GM19351 (cell line): Measurements from ENCODE around the gene CYP4F2.
"Not testable (repeated sequence)": the region's sequence is repeated elsewhere in the genome, so short reads cannot be mapped to it uniquely, and the experiment has no call there.

Experiments
- ATAC-seq: cut with Tn5 transposase; IDR thresholded peaks from one replicate; pipeline ENCODE4 v1.9.1; 2021; ENCODE audit warnings: mild to moderate bottlenecking, moderate library complexity; ENCODE audit not compliant: unreplicated experiment

Gene CYP4F2

DNA sequence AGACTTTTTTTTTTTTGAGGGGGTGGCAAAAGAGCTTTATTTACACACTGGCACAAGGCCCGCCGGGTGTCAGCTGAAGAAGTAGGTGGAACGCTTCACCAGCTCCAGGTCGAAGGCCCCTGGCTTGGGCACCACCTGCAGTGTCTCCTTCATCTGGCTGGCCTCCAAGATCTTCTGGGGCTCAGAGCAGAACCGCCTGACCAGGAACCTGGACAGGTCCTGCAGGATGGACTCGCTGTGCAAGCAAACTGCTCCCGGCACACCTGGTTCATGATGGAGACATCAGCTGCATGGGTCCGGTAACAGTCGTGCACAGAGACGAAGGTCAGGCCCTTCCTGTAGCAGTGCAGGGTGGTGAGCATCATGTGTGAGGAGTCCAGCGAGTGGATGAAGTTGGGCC lies 4.4 kb upstream of the CYP4F2 start:
- ATAC-seq = no peak

DNA sequence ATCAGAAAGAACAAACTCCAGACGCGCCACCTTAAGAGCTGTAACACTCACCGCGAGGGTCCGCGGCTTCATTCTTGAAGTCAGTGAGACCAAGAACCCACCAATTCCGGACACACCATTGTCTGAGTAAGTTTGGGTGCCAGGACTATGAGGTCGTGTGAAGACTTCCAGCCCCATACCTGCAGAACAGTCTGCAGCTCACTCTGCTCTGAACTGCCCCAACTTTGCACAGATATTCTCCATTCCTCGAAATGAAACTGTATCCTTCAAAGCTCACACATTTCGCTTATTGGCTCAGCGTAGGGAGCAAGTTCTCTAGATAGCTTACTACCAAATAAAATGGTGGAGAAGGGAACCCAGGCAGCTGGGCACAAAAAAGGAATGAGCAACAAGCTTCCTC lies 2.6 kb upstream of the CYP4F2 start:
- ATAC-seq = no peak

DNA sequence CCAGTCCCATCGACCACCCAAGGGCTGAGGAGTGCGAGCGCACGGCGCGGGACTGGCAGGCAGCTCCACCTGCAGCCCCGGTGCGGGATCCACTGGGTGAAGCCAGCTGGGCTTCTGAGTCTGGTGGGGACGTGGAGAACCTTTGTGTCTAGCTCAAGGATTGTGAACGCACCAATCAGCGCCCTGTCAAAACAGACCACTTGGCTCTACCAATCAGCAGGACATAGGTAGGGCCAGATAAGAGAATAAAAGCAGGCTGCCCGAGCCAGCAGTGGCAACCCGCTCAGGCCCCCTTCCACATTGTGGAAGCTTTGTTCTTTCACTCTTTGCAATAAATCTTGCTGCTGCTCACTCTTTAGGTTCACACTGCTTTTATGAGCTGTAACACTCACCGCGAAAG lies 2.2 kb upstream of the CYP4F2 start:
- not testable (repeated sequence) for ATAC-seq

DNA sequence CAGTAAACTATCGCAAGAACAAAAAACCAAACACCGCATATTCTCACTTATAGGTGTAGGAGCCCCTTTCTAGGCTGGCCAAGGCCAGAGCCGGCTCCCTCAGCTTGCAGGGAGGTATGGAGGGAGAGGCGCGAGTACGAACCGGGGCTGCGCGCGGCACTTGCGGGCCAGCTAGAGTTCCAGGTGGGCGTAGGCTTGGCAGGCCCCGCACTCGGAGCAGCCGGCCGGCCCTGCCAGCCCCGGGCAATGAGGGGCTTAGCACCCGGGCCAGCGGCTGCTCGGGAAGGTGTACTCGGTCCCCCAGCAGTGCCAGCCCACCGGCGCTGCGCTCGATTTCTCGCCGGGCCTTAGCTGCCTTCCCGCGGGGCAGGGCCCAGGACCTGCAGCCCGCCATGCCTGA lies 1.7 kb upstream of the CYP4F2 start:
- ATAC-seq = not testable (repeated sequence)

DNA sequence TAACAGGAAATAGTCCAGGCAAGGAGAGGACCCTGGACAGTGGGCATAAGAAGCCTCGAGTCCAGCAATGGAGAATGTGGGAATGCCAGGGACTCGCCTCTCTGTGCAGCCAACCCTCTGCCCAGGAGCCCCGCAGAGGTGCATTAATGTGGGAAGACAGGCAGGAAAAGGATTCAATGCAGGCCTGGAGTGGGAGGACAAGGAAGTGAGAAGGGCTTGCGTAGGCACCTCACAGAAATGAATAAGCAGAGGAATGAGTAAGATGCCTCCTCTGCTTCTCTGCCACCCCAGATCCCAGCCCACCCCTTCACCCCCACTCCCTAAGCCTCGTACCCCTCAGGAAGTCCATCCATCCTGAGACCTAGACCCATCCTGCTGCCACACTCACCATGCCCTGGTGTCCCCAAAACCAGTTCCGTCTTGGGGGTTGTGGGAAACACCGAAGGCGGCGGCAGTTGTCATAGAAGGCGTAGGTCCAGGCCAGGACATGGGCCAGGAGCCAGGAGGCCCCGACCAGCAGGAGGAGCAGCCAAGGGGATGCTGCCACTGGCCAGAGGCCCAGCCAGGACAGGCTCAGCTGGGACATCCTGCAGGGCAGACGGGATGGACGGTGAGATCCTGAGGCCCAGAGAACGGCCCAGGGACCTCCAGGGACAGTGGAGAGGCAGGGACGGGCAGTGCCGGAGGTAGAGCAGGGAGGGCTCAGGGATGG lies 692 bp downstream of the CYP4F2 start:
- no peak for ATAC-seq

DNA sequence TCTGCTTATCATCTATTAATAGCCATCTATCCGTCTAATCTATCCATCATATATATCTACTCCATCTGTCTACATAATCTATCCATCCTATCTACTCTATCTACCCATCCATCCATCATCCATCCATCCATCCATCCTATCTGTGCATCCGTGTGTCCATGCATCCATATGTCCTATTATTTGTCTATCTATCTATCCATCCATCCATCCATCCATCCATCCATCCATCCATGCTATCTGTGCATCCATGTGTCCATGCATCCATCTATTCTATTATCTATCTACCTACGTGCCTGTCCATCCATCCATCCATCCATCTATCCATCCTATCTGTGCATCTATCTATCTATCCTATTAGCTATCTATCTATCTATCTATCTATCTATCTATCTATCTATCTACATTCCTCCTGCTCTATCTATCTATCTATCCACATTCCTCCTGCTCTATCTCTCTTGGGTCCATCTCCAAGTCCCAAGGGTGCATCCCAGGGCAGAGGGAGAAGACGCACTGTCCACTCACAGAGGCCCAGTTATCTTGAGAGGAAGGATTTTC lies 1.9 kb downstream of the CYP4F2 start:
- no peak for ATAC-seq

DNA sequence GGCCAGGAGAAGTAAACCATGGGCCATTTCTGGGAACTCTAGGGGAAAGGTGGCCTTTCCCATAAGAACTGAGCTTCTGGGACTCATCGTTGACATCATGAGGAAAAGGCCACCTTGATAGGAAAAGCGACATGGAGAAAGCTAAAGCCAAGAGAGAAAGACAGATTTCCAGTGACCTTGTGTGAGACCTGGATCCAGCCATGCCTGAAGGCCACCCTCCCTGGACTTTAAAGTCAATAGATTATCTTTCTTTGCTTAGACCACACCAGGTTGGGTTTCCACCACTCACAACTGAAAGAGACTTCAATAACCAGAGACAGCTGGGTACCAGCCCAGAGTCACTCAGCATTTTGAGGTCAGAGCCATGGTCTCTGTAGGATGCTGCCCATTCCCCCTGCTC lies 3.5 kb downstream of the CYP4F2 start:
- no peak for ATAC-seq

DNA sequence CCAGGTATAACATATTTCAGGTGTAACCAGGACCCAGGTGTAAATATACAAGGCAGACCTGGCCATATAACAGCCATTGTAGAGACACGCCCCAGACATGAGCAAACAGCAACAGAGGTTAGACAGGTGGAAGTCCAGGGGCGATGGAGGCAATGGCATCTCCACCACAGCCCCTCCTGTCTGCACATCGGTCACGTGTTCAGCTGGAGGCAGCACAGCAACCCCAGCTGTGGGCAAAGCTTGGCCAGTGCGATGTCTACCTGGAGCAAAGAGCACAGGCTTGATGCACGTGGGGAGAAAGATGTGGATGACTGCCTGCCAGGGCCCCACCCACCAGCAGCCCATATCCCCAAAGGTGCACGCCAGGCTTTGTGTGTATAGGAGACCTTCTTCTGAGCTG lies 4.4 kb downstream of the CYP4F2 start:
- ATAC-seq = no peak

DNA sequence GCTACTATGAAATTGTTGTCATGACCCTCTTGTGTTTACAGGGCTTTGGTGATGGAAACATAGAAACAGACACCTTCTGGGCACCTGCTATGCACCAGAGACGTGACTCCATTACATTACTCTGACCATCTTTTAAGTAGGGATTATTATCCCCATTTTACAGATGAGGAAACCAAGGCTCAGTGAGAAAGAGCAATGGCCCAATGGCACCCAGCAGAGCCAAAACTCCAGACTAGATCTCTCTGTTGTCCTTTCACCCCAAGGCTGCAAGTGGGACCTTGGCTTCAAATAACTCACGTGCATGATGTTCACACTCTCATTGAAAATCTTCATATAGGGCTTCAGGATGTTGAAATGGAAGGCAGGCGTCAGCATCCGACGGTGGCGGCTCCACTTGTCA lies 5.9 kb downstream of the CYP4F2 start:
- no peak for ATAC-seq

DNA sequence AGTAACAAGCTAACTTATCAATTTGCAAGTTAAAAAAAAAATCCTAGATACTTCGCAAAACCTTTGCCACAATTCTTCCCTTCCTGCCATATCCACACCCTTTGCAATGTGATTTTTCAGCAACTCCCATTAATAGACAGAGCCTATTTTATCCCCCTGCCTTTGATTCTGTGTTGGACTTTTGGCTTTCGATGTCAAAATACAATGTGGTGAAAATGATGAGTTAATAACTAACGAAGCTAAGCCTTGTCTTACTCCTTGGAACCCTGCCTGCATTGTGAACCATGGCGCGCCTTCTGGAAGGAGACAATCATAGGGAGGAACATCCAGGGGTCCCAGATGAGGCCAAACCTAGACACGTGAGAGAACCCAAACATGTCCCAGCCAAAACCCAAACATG lies 6.4 kb downstream of the CYP4F2 start:
- ATAC-seq = no peak

DNA sequence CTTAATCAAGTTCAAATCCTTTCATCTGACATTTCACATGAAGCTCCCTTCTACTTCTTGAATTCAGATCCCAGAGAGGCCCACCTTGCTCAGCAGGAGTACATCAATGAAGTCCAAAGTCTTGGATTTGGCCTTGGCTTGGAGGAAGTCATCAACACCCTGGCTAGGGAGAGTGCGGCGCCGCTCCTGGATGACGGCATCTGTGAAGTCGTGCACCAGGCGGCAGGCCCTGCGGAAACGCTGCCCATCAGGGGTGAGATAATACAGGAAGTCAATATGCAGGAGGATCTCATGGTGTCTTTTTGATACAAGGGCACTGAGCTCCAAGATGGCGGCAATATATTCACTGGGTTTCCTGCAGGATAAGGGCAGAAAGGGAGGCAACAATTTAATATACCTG lies 8.5 kb downstream of the CYP4F2 start:
- not testable (repeated sequence) for ATAC-seq

DNA sequence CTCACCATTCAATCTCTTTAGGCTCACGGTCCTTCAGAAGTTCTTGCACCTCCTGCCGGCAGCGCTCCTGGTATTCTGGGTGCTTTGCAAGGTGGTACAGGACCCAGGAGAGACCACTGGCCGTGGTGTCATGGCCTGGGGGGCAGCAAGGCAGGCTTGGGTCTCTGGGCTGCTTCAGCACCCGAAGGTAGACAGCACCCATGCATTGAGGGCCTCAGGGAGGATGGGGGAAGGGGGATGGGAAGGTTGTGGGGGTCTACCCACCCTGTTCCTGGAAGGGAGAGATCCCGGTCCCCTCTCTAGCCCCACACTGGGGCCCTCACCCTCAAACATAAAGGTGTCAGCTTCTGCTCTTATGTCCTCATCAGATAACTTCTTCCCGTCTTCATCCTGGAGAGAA lies 12.0 kb downstream of the CYP4F2 start:
- no peak for ATAC-seq

DNA sequence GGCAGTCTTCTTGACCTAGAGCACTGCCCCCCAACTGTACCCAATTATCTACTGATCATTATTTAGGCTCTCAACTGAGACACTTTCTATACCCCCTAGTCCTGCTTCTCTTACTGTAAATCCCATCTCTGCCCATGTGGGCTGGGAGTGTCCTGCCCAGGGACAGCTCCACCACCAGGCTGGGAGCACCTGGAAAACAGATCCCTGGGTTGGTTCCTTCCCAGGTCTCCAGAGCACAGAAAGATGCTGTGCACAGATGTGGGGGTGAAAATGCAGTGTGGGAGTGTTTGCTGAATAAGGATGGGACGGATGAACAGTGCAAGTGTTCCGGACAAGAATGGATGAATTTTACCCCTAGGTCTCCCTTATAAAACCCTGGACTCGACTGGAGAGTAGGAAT lies 12.7 kb downstream of the CYP4F2 start:
- ATAC-seq = no peak

DNA sequence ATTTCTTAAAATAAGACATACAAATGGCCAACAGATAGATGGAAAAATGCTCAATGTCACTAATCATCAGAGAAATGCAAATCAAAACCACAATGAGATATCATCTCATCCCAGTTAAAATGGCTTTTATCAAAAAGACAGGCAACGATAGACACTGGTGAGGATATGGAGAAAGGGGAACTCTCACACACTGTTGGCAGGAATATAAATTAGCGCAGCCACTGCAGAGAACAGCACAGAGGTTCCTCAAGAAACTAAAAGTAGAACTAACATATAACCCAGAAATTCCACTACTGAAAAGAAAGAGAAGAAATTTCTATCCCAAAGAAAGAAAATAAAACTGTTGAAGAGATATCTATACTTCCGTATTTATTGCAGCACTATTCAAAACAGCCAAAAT lies 14.5 kb downstream of the CYP4F2 start:
- not testable (repeated sequence) for ATAC-seq

DNA sequence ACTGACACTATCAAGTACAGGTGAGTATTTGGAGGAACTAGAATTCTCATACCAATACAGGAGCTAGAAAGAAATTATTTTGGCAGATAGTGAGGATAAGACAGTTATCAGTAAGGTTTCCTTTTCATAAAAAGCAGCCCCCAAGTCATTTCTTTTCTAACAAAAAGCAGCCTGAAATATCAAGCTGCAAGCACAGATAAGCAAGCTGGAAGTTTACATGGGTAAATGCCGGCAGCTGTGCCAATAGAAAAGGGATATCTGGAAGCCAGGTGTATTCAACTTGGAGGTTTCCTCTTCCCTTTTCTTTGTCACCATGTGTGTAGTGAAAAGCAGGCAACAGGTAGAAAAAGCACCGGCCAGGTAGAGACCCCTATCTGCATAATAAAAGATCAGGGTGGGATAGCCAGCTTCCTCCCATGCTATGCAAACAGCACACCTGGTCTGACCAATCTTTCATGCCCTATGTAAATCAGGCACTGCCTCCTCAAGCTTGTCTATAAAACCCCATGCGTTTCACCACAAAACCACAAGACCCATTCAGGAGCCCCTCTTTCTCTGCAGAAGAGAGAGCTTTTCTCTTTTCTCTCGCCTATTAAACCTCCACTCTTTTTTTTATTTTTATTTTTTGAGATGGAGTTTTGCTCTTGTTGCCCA lies 22.9 kb downstream of the CYP4F2 start:
- ATAC-seq = no peak

DNA sequence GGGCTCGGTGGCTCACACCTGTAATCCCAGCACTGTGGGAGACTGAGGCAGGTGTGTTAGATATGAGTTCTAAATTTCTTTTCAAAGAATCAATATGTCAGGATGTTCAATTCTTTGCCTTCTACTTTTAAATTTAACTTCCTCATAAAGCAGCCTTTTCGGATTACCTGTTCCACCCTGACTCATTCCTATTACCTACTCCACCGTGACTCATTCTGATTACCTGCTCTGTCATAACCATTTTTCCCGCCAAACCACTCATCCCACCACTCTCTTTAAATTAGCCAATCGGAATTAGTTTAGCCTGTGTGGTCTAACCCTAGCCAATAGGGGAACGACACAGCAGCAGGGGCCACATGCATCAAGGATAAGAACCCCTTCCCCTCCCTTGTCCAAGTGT lies 24.1 kb downstream of the CYP4F2 start:
- not testable (repeated sequence) for ATAC-seq

DNA sequence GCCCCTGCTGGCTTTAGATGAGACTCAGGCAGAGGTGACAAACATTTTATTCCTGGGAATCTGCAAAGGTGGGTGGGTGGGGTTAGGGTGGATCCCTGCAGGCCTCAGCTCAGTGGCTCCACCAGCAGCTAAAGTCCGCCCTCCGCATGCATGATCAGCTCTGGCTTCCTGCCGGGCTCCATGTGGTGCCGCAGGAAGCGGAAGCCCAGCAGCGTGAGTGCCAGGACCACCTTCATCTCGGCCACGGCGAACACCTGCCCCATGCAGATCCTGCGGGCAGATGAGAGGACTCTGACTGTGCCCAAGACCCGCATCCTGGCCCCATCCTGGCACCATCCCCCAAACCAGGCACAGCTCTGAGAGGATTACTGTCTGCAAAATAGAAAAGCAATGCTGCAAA lies 26.3 kb downstream of the CYP4F2 start:
- no peak for ATAC-seq

DNA sequence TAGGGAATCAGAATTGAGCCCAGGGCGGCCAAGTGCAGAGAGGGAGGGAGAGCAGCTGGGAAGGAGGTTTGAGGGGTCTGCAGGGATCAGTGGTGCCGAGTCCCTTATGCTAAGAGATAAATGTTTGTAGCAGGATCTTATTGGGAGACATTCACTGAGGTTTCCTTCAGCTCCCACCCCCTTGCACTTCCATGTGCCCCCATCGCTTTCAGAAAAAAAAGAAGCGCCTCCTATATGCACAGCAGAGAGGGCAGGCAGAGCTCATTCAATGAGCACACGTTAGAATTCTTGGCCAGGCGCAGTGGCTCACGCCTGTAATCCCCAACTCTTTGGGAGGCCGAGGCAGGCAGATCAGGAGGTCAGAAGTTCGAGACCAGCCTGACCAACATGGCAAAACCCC lies 28.0 kb downstream of the CYP4F2 start:
- ATAC-seq = no peak

DNA sequence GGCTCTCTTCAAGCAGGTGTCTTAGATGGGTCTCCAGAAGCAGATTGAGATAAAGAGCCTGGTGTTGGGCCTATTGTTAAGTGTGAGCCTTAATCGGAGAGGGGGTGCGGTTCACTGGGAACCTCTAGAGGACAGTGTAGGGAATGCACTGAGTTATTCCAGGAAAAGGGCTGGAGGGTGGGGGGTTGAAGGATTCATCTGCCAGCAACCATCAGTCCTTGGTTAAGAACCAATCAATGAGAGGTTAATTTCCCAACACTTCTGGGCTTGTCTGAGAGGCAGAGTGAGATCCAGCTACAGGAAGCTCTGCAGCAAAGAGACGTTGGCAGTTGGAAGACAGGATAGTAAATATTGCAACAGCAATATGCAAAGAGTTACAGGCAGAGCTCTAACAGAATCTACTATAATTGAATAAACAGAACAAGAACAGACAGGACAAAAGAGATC lies 28.7 kb downstream of the CYP4F2 start:
- no peak for ATAC-seq

DNA sequence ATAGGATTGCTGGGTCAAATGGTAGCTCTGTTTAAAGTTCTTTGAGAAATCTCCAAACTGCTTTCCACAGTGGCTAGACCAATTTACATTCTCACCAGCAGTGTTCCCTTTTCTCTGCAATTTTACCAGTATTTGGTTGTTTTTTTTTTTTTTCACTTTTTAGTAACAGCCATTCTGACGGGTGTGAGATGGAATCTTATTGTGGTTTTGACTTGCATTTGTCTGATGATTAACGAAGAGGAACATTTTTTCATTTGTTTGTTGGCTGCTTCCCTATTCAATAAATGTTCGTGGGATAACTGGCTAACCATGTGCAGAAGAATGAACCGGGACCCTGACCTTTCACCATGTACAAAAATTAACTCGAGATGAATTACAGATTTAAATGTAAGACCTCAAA lies 31.2 kb downstream of the CYP4F2 start:
- no peak for ATAC-seq

DNA sequence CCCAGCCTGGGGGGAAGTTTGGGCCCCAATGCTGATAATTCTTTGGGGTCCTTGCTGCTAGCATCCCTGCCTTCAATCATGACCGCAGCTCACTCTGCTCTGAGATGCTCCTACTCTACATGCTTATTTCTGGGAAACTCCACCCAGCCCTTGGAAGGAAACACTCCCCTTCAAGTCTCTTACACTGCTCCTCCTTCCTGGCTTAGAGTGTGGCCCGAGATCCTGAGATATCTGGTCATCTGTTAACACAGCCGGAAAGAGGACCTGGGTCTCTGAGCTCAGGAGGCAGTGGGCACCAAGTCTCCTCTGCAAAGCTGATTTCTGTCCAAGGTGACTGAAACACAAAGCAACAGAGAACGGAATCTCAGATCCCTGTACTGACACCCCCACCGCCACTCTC lies 33.0 kb downstream of the CYP4F2 start:
- no peak for ATAC-seq

DNA sequence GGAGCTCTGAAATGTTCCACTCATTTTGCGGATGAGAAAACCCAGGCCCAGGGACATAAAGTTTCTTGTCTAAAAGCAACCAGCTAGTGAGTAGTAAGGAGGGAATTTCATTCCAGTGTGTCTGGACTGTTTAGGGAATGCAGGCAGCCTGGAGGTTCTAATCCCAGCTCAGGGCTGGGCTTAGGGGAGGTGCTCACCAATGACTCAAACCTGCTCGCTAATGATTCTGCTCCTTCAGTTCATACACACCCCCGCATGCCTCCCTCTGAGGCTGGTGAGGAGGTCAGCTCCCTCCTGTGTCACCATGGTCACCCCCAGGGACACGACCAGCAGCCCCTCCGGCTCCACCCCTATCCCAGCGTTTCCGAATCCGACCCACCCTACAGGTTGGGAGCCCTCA lies 34.6 kb downstream of the CYP4F2 start:
- ATAC-seq = no peak
